ENCODE measurements around the gene FAM117A.

FAM117A gene

GRCh38 chr17:49798738-49799137 lies 34.8 kb upstream of the FAM117A start:
- Histone ChIP-seq H3K4me1 (ENCODE audit: control insufficient read depth, insufficient read depth, low read length) (no peaks in the 10 kb centered on the region), H3K36me3 (ENCODE audit: control insufficient read depth in 2 of 2, insufficient read depth in 1 of 2, low read length in 2 of 2) (peaks cover 79 to 86% of the 10 kb centered on the region in 2 experiments), H3K9me3 (ENCODE audit: control insufficient read depth, insufficient read depth, low read depth, low read length) (no peaks in the 10 kb centered on the region), H3K4me3 (ENCODE audit: low read depth, low read length) (no peak overlapping the region), H3K27ac (ENCODE audit: extremely low read depth, low read depth, low read length) (no peak overlapping the region)
- ChIA-PET POLR2A (interaction anchor here (2.6 kb wide), 1 partner anchor 35 kb away, joined by 12 read pairs; the partner anchor contains the start of gene FAM117A), CTCF (interaction anchor here (0.6 to 1.5 kb wide), 6 partner anchors 9 to 91 kb away, joined by 3 to 7 read pairs (median 4); partner anchors contain the start of gene SLC35B1)
- no peak for TF ChIP-seq ZBTB6 (tag by site-specific recombination; IDR thresholded peaks at IDR 0.05)
- no peak for TF ChIP-seq ZNF513 (tag by site-specific recombination; IDR thresholded peaks at IDR 0.05)
- TF ChIP-seq ZNF311 (tag by site-specific recombination; IDR thresholded peaks at IDR 0.05; ENCODE audit: borderline replicate concordance): no peak
- no peak for TF ChIP-seq ZNF148 (tag by site-specific recombination; IDR thresholded peaks at IDR 0.05; ENCODE audit: borderline replicate concordance)
- no peak for TF ChIP-seq ZSCAN5A (tag by site-specific recombination; IDR thresholded peaks at IDR 0.05)
- TF ChIP-seq ZNF48 (tag by site-specific recombination; IDR thresholded peaks at IDR 0.05): no peak
- no peak for TF ChIP-seq ZNF266 (tag by site-specific recombination; IDR thresholded peaks at IDR 0.05; ENCODE audit: low read depth)
- no peak for TF ChIP-seq SETDB1 (IDR thresholded peaks at IDR 0.05; ENCODE audit: insufficient read length, low read length)
- TF ChIP-seq EGR2 (tag by site-specific recombination; IDR thresholded peaks at IDR 0.05; ENCODE audit: low read depth): no peak

DNA sequence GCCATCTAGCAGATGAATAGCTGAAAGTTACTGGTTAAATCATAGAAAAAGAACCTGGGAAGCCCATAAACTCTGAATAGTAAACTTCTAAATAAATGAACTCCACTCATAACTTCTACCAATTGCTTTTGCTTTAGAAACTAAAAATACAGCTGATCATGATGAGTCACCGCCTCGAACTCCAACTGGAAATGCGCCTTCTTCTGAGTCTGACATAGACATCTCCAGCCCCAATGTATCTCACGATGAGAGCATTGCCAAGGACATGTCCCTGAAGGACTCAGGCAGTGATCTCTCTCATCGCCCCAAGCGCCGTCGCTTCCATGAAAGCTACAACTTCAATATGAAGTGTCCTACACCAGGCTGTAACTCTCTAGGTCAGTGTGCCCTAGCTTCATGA lies 34.3 kb upstream of the FAM117A start:
- Histone ChIP-seq H3K27ac (ENCODE audit: extremely low read depth, low read depth, low read length) (no peak overlapping the region), H3K4me3 (ENCODE audit: low read depth, low read length) (no peak overlapping the region), H3K36me3 (ENCODE audit: control insufficient read depth in 2 of 2, insufficient read depth in 1 of 2, low read length in 2 of 2) (peaks cover 80 to 91% of the 10 kb centered on the region in 2 experiments), H3K9me3 (ENCODE audit: control insufficient read depth, insufficient read depth, low read depth, low read length) (no peaks in the 10 kb centered on the region), H3K4me1 (ENCODE audit: control insufficient read depth, insufficient read depth, low read length) (no peaks in the 10 kb centered on the region)
- ChIA-PET POLR2A (no interaction called here), CTCF (interaction anchor here (0.6 to 1.5 kb wide), 6 partner anchors 9 to 269 kb away, joined by 3 to 7 read pairs (median 4); partner anchors contain the start of gene SLC35B1)
- TF ChIP-seq PRDM10 (tag by site-specific recombination; IDR thresholded peaks at IDR 0.05) (no peak), ZNF10 (tag by site-specific recombination; IDR thresholded peaks at IDR 0.05) (no peak), ZNF398 (tag by site-specific recombination; IDR thresholded peaks at IDR 0.05) (no peak), ZNF513 (tag by site-specific recombination; IDR thresholded peaks at IDR 0.05) (no peak), SCRT1 (tag by site-specific recombination; IDR thresholded peaks at IDR 0.05; ENCODE audit: borderline replicate concordance) (no peak)
- TF ChIP-seq, protein P1, sequence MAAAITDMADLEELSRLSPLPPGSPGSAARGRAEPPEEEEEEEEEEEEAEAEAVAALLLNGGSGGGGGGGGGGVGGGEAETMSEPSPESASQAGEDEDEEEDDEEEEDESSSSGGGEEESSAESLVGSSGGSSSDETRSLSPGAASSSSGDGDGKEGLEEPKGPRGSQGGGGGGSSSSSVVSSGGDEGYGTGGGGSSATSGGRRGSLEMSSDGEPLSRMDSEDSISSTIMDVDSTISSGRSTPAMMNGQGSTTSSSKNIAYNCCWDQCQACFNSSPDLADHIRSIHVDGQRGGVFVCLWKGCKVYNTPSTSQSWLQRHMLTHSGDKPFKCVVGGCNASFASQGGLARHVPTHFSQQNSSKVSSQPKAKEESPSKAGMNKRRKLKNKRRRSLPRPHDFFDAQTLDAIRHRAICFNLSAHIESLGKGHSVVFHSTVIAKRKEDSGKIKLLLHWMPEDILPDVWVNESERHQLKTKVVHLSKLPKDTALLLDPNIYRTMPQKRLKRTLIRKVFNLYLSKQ (tag by site-specific recombination; IDR thresholded peaks at IDR 0.05; ENCODE audit: borderline replicate concordance): no peak
- TF ChIP-seq, protein P2, sequence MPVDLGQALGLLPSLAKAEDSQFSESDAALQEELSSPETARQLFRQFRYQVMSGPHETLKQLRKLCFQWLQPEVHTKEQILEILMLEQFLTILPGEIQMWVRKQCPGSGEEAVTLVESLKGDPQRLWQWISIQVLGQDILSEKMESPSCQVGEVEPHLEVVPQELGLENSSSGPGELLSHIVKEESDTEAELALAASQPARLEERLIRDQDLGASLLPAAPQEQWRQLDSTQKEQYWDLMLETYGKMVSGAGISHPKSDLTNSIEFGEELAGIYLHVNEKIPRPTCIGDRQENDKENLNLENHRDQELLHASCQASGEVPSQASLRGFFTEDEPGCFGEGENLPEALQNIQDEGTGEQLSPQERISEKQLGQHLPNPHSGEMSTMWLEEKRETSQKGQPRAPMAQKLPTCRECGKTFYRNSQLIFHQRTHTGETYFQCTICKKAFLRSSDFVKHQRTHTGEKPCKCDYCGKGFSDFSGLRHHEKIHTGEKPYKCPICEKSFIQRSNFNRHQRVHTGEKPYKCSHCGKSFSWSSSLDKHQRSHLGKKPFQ (tag by site-specific recombination; IDR thresholded peaks at IDR 0.05): no peak
